CD1c-positive myeloid dendritic cell (primary cell): ENCODE data around the gene COPE.

Source experiments
- DNase-seq: peaks from one replicate; pipeline ENCODE4 v3.0.0-alpha.2; 2016; ENCODE audit errors: extremely low spot score

COPE gene

DNA sequence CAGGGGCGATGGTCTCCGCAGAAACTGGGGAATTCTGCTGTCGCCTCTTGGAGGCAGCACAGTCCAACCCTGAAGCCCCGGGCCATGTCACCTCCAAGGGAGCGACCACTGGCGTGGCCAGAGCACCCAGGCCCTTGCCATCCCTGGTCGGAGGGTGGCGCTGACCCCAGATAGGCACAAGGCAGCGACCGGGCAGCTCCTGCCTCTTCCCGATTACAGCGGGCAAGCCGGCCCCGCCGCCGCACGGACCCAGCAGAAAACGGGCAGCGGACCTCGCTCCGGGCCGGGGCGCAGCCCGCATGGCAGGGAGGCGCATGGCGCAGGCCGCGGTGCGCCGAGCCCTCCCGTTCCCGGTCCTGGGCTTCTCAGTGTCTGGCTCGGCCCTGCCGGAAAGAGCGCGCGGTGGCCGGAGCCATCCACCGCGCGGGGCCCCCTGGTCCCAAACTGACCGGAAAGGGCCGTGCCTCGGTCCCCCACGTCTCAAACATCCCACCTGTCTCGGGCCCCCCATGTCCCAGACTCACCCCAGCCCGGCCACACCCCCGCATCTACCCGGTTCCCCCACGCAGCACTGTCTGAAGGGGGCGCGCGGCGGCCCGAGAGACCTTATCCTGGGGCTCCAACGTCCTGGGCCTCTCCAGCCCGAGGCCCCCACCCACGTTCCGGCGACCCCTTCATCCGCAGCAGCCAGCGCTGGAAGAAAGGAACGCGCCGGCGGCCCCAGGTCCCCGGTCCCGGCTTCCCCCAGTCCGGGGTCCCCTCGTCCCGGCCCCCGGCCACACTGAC, 24.0 kb downstream of the COPE start:
- DNase-seq: peak; percentile 23

DNA sequence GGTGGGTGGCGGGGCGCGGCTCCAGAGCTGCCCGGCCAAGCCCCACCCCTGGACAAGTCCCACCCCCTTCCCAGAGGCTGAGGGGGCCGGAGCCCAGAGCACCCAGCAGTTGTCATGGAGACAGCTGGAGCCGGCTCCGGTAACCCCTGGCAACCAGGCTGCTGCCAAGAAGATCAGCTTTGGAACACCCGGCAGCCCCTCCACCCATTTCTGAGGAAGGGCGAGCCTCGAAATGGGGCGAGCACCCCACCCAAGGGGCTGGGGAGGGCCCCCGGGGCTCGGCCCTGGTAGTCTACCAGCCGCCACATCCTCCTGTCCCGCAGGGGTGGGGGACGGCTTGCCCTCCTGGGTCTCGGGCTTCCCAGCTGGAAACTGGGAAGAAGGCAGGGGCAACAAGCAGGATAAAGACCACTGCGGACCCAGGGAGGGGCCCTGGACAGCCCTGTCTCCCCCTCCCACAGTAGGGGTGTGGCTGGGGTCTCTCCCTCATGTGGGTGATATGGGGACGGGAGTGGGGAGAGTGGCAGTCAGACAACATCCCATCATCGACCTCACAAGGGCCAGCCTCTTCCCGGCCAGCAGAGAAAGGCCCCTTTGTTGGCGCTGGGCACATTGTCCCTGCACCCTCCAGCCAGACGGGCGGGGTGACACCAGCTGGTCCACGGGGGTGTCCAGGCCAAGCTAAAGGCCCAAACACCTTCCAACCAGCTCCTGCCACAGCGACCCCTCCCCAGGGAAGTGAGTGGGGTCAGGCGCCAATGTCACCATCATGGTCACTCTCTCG, 24.7 kb downstream of the COPE start:
- DNase-seq: no peak

DNA sequence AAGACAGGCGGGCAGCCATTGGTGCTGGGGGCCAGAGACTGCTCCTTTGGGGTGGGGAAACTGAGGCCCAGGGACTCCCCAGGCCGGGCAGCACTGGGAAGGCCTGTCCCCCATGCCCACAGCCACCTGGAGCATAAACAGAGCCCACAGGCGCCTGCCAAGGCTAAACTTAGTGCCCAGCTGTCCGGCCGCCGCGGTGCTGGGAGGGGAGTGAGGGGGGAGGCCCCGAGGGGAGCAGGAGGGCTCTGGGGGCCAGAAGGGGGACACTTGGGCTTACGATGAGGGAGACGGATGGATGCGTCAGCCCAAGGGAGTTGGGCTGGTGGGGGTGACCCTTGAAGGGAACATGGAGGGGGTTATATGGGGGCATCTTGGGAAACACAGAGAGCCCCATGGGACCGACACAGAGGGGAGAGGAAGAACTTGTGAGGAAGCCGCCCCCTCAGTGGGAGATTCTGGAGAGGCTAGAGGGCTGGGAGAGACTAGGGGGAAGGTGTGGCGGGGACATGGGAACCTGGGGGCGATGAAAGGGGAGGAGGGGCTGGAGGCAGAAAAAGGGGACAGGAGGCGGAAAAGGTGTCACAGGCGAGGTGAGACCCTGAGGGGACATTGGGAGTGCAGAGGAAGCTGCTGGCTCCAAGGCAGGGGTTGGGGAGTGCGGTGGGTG, 25.5 kb downstream of the COPE start:
- no peak for DNase-seq

DNA sequence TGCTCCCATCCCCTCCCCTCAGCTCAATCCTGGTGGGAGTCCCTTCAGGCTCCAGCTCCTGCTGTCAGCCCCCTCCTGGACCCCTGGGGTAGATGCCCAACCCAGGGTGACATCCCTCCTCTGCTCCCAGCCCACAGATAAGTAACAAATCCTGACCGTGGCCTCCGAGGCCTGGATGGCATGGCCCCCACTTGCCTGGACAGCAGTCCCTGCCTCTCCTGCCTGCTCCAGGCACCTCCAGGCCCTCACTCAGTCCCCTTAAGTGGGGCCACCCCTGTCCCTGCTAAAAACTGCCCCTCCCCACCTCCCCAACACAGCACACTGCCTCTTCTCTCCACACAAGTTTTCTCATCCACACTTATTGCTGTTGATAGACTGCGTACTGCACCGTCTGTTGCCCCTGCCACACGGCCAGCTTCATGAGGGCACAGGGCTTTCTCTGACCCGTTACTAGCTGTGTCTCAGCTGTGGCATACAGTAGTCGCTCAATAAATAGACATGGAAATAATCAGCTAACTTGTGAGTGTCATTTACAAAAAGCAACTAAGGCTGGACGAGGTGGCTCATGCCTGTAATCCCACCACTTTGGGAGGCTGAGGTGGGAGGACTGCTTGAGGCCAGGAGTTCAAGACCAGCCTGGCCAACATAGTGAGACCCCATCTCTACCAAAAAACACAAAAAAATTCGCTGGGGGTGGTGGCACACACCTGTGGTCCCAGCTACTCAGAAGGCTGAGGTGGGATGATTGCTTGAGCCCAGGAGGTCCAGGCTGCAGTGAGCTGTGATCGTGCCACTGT, 29.0 kb downstream of the COPE start:
- DNase-seq: no peak

DNA sequence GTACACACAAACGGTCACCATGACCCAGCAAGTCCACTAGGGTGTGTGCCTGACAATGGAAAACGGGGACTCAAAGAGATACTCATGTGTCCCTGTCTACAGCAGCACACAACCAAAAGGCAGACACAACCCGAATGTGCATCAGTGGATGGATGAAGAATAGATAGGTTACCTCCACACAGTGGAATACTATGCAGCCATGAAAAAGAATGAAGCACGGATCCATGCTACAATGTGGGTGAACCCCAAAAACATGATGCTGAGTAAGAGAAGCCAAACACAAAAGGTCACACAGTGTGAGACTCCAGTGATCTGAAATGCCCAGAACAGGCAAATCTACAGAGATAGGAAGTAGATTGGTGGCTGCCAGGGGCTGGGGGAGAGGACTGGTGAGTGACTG, 32.2 kb downstream of the COPE start:
- no peak for DNase-seq

DNA sequence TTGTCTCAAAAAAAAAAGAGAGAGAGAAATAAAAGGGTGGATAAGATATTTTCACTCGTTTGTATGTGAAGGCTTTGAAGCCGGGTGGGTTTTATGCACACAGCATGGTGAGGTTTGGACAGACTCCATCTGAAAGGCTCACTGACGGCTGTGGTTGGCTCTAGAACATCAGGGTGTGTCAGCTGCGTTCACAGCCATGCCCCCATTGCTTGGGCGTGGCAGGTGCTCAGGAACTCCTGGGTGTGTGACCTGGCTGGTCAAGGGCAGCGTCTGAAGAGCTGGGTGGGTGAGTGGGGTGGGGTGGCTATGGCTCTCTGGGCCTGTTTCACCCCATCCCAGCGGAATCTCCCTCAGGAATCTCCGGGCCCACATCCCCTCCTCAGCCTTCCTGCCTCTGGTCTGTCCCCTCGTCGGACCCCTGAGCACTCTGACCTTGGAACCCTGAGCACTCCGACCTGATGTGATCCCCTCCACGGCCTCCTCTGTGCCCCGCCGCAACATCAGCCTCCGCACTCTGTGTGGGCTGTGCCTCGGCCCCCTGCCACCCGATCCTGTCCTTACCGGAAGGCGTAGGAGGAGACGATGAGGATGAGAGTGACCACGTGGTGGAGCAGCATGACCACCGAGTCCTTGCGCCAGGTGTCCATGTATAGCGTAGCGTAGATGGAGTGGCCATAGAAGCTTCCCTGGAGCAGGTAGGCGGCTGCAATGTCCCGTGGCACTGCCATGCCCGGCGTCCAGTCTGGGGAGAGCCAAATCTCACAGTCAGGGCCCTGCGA, 35.5 kb downstream of the COPE start:
- no peak for DNase-seq

DNA sequence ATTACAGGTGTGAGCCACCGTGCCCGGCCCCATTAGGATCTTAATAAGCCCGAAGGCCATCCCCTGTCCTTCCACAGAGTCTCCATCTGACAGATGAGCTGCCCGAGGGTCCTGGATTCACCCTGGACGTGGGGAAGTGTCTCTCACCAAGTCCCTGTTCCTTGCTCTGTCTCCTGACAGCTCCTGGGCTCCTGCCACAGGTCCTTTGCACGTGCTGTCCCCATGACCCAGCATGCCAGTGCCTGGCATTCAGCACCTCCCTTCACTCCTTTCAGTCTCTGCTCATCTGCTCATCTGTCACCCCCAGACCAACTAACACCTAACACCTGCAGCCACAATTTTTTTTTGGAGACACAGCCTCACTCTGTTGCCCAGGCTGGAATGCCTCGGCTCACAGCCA, 37.7 kb downstream of the COPE start:
- no peak for DNase-seq

DNA sequence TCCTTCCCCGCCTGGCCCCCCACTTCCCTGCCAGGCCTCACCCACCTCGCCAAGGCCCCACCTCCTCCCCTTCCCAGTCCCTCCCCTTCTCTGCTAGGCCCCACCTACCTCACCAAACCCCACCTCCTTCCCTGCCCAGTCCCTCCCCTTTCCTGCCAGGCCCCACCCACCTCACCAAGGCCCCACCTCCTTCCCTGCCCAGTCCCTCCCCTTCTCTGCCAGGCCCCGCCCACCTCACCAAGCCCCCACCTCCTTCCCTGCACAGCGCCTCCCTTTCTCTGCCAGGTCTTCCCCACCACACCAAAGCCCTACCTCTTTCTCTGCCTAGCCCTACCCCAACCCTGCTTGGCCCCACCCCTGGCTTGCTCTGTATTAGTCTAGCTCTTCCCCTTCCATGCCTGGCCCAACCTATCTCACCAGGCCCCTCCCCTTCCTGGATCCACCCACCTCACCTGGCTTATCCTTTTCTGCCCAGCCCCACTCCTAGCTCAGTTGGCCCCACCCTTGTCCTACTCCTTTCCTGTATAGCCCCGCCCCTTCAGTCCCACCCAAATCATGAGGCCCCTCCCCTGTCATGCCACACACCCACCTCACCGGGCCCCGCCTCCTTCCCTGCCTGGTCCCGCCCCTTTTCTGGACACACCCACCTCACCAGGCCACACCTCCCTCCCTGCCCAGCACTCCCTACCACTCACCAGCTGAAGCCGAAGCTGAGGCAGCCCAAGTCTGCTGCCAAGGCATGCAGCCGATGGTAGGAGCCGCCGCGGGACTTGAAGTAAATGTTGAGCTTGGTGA, 39.4 kb downstream of the COPE start:
- peak; percentile 30 for DNase-seq

DNA sequence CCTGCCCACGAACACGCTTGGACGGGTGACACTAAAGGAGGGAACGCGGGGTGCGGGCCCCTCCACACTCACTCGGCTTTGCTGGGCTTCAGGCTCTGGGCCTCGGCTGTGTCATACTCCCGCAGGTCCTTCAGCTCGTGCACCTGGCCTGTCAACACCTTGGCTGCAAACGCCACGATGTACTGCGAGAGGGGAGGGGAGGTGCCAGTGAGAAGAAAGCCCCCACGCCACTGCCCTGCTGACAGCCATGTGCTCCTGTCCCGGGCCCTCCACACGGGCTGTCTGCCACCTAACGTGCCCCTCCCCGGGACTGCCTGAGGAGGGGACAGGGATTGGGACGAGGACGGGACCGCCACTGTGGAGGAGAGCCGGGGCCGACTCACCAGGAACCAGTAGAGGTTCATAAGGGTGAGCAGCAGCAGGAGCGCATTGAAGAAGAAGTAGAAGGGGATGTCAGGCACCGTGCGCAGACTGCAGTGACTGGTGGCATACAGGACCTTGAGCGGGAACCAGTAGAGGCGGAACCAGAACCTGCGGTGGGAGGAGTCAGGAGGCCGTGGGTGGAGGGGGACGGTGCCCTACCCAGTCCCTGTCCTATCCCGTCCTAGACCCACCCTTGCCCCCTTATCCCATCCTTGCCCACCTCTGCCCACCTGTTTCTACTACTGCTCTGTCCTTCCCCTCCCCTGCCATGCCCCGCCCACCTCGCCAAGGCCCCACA, 40.2 kb downstream of the COPE start:
- DNase-seq: no peak

DNA sequence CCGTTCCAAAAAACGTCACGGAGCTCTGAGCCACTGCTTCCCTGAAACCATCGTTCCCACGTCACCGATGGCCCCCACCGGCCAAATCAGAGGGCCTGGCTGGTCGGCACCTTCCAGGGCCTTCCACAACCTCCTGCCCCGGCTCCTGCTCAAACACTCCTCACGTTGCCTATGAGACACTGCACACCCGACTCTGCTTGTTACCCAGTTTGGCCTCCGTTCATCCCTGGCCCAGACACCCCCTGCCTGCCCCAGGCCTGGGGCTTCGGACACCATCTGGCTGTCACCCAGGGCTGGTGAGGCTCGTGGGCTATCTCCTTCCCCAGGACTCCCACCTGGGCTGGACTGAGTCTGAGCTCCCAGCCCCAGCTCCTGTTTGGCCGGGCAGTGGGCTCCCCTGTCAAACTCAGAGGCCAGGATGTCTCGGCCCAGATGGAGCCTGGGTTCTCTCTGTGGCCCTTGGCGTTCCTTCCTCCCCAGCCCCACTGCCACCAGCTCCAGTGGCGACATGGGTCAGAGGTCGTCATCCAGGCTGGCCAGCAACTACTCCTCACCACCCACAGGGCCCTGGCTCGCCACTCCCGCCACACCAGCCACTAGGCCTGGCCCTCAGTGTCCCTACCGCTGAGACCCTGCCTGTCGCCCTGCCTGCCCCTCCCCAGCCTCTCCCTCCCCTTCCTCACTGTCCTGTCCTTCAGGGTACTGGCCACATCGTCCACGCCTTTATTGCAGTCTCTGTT, 41.0 kb downstream of the COPE start:
- no peak for DNase-seq

DNA sequence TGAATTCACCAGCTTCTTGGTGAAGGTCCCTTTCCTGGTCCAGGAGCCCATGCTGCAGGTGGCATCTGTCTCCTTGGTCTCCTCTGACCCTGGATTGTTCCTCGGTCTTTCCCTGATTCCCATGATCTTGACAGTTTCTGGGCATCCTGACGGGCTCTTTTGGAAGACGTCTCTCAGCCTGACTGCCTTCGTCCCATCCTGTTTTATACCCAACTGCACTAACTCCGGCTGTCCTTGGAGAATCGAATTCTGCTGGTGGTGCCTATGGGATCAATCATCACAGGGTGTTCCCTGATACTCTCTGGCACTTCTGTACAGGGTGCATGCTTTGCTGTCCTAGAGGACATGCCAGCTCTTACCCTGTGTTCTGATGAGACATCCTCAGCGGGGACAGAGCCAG, 42.3 kb downstream of the COPE start:
- DNase-seq: no peak

DNA sequence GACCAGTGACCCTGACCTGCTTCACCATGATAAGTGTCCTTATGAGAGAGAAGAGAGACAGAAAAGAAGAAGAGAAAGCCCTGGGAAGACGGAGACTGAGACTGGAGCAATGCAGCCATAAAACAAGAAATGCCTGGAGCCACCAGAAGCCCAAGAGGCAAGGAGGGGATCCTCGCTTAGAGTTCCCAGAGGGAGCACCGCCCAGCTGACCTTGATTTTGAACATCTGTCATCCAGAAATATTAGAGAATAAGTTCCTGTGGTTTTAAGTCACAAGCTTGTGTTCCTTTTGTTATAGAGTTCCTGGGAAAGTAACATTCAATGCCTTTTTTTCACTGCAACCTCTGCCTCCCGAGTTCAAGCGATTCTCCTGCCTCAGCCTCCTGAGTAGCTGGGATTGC, 43.5 kb downstream of the COPE start:
- DNase-seq: no peak

DNA sequence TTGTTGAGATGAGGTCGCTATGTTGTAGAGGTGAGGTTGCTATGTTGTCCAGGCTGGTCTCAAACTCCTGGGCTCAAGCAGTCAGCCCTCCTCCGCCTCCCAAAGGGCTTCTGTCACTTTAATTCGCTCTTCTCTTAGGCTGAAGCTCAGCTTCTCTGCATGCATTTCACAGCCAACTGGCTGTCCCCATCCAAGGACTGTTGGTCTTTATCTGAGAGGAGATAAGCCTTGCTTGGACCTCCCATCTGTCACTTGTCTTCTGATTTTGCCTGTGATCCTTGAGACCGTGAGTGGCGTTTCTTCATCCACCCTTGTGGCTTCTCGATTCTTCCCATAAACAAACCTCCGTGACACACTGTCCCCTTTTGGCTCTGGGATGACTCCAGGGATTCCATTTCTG, 47.6 kb downstream of the COPE start:
- DNase-seq: no peak

DNA sequence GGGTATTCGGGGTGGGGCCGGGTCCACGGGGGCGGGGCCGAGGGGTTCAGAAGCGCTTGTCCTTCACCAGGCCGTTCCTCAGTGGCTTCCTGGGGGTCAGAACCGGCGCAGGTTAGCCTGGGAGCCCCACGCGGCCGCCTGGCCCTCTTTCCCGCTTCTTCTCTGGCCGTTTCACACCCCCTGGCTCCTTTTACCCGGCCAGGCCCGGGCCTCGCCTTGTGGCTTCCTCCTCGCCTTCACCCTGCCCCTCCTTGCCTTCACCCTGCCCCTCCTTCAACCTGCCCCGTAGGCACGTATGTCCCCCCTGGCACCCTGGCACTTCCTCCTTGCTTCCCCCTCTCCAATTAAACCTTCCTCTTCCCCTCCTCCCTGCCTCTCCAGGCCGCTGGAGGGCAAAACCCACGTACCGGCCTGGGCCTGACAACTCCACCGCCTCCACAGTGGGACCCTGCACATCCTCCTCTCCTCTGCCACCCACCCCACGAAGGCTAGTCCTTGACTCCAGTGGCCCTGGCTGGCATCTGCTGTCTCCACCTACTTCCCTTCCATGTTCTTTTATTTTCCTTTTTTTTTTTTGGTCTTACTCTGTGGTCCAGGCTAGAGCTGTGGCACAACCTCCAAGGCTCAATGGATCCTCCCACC, 48.5 kb downstream of the COPE start:
- DNase-seq: no peak

DNA sequence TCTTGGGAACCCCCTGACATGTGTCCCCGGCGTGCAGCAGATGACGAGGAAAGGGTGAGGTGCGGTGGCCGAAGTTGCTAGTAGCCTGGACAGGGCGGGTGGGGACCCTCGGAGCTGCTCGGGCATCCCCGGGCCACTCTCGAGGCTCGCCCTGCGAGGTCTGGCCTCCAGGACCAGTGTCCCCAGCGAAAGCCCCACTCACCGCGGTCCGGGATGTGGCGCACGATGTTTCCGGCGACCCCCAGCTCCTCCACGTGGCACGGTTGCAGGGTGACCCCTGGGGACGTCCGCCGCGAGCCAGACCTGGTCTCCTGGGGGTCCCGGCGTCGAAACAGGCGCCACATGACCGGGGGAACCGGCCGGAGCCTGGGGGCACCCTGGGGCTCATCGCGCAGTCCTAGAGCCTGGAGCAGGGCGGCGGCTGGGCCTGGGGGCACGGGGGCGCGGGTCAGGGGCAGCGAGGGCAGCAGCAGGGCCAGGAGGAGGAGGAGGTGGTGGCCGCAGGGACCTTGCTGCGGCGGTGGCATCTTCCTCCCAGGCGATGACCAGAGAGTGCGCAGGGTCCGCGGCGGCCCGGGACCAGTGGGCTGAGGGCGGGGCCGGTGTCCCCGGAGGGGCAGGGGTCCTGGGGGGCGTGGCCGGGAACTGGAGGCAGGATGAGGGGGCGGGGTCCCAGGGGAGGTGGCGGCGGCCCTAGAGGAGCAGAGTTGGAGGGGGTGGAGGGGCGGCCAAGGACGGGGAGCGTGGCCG, 49.2 kb downstream of the COPE start:
- no peak for DNase-seq

DNA sequence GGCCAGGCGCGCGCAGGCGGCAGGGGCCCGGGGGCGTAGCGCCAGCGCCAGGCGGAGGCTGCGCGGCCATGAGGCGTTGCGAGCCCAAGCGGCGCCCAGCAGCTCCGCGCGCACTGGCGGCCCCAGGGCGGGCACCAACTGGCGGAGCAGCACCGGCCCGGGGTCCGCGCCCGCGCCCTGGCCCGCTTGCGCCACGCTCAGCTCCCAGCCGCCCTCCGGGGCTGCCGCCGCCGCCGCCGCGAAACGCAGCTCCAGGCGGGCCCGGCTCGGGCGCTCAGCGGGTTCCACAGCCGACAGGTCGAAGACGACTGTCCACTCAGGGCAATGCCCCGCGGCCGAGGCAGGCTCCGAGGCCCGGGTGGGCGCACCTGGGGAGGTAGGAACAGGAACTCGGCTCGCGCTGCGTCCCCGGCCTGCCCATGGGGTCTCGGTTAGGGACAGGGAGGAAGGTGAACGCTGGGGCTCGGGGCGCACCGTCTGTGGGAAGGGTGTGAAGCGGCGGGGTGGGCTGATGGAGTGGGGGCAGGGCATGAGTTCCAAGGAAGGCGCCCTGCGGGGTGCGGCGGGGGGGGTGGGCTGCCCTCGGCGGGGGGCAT, 50.1 kb downstream of the COPE start:
- DNase-seq: no peak

DNA sequence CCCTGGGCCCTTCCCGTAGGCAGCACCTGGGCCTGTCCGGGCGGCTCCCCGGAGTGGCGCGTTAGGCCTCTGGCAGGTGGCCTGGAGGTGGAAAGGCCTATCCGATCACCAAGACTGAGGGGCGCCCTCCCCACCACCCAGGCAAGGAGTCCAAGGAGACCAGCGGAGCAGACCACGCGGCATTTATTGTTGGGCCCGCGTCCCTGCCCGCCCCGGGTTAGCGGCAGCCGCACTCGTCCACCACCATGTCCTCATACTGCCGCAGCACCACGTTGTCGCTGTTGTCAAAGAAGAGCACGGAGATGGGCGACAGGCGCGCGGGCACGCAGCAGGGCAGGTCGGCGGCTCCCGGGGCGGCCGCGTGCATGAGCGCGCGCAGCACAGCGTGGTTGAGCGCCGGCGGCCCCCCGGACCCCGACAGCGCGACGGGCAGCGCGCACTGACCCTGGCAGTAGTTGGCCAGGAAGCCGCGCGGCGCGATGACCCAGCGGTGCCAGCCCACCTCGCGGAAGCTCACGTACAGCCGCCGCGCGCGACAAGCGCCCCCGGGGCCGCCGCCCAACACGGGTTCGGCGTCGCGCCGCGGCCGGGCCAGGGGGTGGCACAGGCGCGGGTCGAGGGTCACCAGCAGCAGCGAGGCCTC, 50.7 kb downstream of the COPE start:
- DNase-seq: no peak
